Dedifferentiated amniotic fluid mesenchymal stem cell (primary cell): ENCODE results near the gene CD247.
A peak's percentile ranks its signal among the peaks of the same experiment; 100 is the strongest.

Experiments used
- DNase-seq: peaks from one replicate; pipeline ENCODE4 v3.0.0-alpha.2; 2016; ENCODE audit errors: extremely low spot score

The CD247 gene

DNA sequence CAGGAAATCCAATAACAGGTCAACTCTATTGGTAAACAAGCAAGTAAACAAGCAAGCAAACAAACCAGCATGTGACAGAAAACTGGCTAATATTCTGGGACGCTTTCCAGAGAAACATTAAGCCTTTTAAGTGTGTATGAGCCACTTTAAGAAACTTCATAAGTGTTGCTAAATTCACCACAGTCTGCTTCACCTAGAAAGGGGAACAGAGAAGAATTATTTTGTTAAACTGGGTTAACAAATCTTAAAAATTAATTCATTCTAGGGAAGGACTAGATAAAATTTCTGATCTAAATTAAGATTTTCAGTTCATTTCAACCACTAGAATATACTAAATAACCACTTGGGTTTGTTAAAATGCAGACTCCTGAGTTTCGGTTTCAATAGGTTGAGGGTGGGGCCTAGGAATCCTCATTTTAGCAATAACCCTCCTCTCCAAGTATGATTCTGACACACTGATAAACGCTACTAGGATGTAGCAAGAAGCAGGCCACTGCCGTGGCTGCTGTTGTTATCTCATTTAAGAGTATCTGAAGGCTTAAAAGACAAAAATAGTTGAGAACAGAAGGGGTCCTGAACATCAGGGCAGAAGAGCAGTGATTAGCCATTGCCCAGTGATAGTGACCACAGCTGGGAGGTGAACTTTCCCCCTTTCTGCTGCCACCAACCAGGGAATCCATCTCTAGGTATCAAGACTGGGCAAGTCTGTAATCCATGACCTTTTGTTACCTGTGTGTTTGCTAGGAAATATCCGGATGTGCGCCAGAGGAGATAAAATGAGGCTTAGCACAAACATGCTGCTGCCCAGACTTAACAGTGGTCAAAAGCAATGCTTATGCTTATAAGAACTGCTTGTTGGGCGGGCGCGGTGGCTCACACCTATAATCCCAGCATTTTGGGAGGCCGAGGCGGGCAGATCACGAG, 24.0 kb upstream of the CD247 start:
- no peak for DNase-seq

- no peak for DNase-seq
These were observed 23.3 kb upstream of the CD247 start for GRCh38 chr1:167541610-167542009.

GRCh38 chr1:167541003-167541402, 22.7 kb upstream of the CD247 start:
- DNase-seq: no peak

- no peak for DNase-seq
These were observed 20.3 kb upstream of the CD247 start for GRCh38 chr1:167538657-167539056.

- peak; percentile 28 for DNase-seq
These were observed 15.5 kb upstream of the CD247 start for GRCh38 chr1:167533851-167534300.

- DNase-seq: no peak
These were observed 14.9 kb upstream of the CD247 start for GRCh38 chr1:167532964-167533824.

DNA sequence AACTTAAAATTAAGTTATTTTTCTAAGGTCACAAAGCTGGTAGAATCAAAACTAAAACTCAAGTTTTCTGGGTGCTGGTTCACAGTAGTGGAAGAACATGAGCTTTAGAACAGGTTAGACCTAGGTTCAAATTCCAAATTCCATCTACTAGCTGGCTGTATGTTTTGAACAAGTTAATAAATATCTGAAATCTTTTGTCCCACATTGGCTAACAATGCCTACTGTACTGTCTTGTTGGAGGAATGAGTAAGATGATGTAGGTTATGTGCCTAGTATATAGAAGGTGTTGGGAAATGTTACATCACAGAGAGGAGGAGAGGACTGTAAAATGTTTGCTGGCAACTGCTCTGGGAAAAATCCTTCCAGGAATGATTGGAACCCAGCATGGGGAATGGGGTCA, 14.0 kb upstream of the CD247 start:
- DNase-seq: no peak

- DNase-seq: no peak
These were observed 11.6 kb upstream of the CD247 start for GRCh38 chr1:167529829-167530474.

DNA sequence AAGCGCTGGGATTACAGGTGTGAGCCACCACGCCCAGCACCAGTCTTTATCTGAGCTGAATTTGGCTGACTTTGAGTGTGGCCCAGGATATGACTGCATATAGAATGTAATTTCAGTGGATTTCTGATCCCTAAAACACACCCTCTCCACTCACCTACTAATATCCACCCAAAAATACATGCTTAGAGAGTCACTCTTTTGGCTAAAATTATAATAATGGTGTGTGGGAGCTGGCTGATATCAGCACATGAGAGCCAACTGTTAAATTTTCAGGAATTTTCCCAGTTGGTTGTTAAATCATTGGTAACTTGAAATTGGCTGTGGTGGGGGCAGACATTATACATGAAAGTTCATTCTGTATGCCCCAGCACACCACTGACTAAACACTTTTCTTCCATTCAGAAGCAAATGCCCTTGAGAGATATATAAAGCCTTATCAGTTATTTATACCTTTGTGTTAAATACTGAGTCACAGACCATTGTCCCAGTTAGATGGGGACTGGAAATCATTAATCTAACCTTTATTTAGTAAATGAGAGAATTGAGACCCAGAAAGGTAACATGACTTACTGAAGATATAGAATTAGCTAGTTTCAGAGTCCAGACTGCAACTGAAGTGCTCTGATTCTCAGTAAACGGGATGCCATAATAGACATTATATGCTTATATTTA, 9.9 kb upstream of the CD247 start:
- DNase-seq: no peak

DNA sequence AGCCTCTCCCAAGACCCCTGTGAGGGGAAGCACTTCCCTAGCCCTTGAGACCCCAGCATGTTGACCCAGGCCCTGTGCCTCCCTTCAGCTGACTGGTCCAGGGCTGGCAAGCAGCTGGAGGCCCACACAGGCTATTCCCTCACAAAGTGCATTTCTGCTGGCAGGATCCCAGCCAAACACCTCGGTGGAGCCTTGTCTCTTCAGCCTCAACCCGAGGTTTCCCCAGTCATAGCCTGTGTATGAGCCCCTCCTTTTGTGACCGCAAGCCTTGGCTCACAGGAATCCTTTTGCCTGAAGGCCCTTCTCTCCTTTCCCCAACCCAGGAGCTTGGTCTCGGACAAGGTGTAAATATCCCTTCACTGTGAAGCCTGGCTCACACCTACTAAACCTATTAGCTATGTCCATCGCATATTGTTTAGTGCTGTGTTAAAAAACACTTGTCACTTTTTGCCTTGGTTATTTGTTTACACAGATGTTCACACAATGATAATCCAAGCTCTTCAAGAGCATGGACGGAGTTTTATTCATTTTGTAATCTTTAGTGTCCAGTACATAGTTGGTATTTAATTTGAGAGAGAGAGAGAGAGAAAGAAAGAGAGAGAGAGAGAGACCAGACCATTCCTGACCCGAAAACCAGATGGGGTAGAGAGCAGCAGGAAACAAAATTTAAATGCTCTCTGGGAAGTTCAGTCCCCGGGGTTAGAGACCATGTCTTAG, 8.5 kb upstream of the CD247 start:
- DNase-seq: no peak

DNA sequence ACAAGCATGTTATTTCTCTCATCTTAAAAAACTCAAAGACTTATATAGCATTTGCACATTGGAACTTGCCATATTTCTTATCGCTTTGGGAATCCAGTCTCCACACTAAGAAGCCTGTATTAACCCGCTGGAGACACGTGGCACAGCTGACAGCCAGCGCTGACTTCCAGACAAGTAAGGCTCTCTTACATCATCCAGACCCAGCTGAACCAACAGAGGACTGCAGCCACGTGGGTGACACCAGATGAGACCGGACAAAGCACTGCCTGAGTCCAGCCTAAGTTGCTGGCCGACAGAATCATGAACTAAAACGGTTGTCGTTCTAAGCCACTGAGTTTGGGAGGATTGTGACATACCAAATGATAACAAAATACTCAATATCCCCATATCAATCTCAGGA, 6.3 kb upstream of the CD247 start:
- no peak for DNase-seq

DNA sequence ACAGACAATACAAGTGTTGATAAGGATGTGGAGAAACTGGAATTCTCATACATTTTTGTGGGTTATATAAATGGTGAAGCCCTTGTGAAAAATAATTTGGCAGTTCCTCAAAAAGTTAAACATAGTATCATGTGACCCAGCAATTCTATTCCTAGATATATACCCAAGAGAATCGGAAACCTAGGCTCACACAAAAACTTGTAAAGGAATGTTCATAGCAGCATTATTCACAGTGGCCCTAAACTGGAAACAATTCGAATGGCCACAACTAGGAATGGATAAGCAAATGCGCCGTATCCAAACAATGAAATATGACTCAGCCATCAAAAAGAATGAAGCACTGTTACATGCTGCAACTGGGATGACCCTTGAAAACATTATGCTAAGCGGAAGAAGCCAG, 3.9 kb upstream of the CD247 start:
- no peak for DNase-seq

DNA sequence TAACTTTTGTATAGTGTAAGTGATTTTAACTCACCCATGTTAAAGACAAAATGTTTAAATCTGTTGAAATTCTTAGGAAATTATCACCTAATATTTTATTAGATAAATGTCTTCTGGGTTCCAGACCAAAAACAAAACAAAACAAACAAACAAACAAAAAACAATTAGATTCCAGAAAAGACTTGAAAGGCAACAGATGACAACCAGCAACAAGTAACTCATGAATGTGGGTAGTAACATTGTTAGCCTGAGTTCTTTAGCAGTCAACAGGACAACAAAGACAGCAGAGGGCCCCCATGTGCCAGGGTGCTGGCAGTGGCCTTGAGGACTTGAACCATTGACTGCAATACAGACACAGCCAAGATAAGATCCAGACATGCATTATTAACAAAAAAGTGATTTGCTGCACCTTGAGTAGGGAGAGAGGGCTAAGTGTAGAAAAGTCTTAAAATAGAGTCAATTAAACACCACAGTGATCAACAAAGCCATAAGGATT, 2.4 kb upstream of the CD247 start:
- no peak for DNase-seq

- DNase-seq: no peak
These were observed 596 bp downstream of the CD247 start for GRCh38 chr1:167517535-167518330.

DNA sequence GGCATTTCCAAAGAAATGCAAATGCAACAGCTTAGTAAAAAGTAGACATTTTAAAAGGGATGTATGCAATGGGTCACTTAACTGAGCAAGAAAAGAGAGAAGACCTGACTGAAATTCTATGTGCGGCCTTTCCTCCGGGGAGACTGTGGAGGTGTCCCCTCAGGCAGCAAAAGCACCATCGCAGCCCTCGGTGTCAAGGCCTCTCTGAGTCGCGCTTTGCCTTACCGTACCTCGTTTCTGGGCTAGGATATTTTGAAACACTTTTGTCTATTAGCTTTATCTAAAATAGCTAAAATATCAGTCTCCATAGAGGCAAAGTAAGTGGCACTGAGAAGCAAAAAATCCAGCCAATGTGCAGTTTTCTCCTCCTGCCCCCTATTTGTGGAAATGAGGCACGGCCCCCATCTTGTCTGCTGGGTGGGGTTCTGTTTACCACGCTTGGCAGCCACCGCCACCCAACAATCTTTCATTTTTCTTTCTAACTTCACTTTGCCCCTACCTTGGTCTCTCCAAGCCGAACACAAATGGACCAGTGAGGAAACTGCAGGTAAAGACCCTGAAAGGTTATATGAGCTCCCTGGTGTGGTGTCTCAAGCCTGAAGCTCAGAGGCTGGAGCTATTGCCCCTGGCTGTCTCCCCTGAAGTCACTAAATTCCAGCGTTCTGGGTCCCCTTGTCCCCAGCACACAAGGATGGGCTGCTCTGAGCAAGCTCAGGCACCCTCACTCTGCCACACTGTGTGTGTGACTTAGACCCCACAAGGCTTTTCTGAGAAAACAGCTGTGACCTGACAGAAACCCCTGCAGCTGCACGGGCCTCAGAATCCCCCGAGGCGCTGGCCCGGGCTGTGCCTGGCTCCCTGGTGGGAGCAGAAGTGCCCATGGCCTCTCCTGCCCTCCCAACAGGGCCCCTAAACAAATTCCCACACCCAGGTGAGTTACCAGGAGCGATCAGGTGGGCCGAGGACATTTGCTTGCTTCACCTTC, 1.6 kb downstream of the CD247 start:
- no peak for DNase-seq

DNA sequence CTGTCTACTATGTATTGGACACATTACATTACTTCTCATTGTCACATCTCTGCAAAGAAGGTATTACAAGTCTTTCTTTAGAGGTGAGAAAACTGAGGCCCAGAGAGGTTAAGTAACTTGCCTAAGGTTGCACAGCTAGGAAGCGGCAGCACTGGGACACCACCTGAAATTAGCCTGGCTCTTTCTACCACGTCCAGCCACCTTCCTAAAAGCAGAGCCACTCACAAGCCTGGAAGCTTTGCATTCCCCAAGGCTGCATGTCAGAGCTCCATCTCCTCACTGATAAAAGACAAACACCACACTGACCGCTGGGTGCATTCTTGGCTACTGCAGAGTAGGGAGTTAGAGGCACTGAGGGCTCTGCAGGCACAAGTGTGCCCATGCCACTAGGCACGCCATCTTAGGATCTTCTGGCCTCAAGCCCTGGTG, 2.4 kb downstream of the CD247 start:
- no peak for DNase-seq

- no peak for DNase-seq
These were observed 2.9 kb downstream of the CD247 start for GRCh38 chr1:167515461-167515860.

- DNase-seq: no peak
These were observed 4.0 kb downstream of the CD247 start for GRCh38 chr1:167514288-167514687.
